H9 (cell line): ENCODE results near the gene COP1. TPM values are rescaled to one million over a fixed set of nuclear protein-coding genes. Genes with fewer than 3 reads are reported as not detected.

ENCODE experiments used
- DNase-seq: peaks from one replicate; pipeline ENCODE4 v3.0.0-alpha.2; 2017
- H2AFZ ChIP-seq: one replicate; pipeline ENCODE4 v1.6.1; 2013; ENCODE audit warnings: mild to moderate bottlenecking, low read length, control low read depth, moderate library complexity
- H2AK5ac ChIP-seq: 2 replicates; pipeline ENCODE4 v1.6.1; 2013; ENCODE audit warnings: low read length, control low read depth, mixed read lengths; ENCODE audit not compliant: insufficient read length
- H2BK120ac ChIP-seq: one replicate; pipeline ENCODE4 v1.6.1; 2013; ENCODE audit warnings: low read depth, mild to moderate bottlenecking, low read length, control low read depth, inconsistent platforms; ENCODE audit not compliant: poor library complexity, severe bottlenecking
- H2BK12ac ChIP-seq: 2 replicates; pipeline ENCODE4 v1.6.1; 2013; ENCODE audit warnings: low read length, control low read depth, mixed read lengths, low read depth; ENCODE audit not compliant: insufficient read length
- H2BK15ac ChIP-seq: 2 replicates; pipeline ENCODE4 v1.6.1; 2013; ENCODE audit warnings: low read depth, low read length, control low read depth
- H2BK20ac ChIP-seq: one replicate; pipeline ENCODE4 v1.6.1; 2013; ENCODE audit warnings: low read depth, mild to moderate bottlenecking, low read length, control low read depth, inconsistent platforms; ENCODE audit not compliant: poor library complexity, severe bottlenecking
- H2BK5ac ChIP-seq: 2 replicates; pipeline ENCODE4 v1.6.1; 2013; ENCODE audit warnings: low read length, control low read depth, mixed read lengths; ENCODE audit not compliant: insufficient read length
- H3K14ac ChIP-seq: 2 replicates; pipeline ENCODE4 v1.6.1; 2013; ENCODE audit warnings: low read length, control low read depth; ENCODE audit not compliant: insufficient read depth
- H3K18ac ChIP-seq: 2 replicates; pipeline ENCODE4 v1.6.1; 2013; ENCODE audit warnings: low read depth, mild to moderate bottlenecking, mixed read lengths, low read length, control low read depth; ENCODE audit not compliant: insufficient read length
- H3K23ac ChIP-seq: 2 replicates; pipeline ENCODE4 v1.6.1; 2013; ENCODE audit warnings: low read length, control low read depth, mixed read lengths, low read depth; ENCODE audit not compliant: insufficient read length
- H3K23me2 ChIP-seq: 2 replicates; pipeline ENCODE4 v1.6.1; 2013; ENCODE audit warnings: low read depth, mild to moderate bottlenecking, mixed read lengths, low read length, control low read depth; ENCODE audit not compliant: insufficient read length, poor library complexity, severe bottlenecking
- H3K27ac ChIP-seq: 2 replicates; pipeline ENCODE4 v1.5.1; 2013; ENCODE audit warnings: low read length, control low read depth, mixed read lengths, low read depth; ENCODE audit not compliant: insufficient read length
- H3K27me3 ChIP-seq: 2 replicates; pipeline ENCODE4 v1.6.1; 2013; ENCODE audit warnings: low read length, control low read depth, inconsistent platforms; ENCODE audit not compliant: insufficient read depth
- H3K4ac ChIP-seq: 2 replicates; pipeline ENCODE4 v1.6.1; 2013; ENCODE audit warnings: low read depth, mild to moderate bottlenecking, control low read depth, inconsistent platforms, low read length, moderate library complexity
- H3K4me1 ChIP-seq: 2 replicates; pipeline ENCODE4 v1.6.1; 2013; ENCODE audit warnings: low read length, control low read depth, inconsistent platforms; ENCODE audit not compliant: insufficient read depth
- H3K4me2 ChIP-seq: 2 replicates; pipeline ENCODE4 v1.6.1; 2013; ENCODE audit warnings: low read length, control low read depth, mixed read lengths; ENCODE audit not compliant: insufficient read length, insufficient read depth
- H3K56ac ChIP-seq: 2 replicates; pipeline ENCODE4 v1.6.1; 2013; ENCODE audit warnings: low read depth, mild to moderate bottlenecking, mixed read lengths, low read length, control low read depth; ENCODE audit not compliant: insufficient read length
- H3K79me1 ChIP-seq: 2 replicates; pipeline ENCODE4 v1.6.1; 2013; ENCODE audit warnings: low read depth, mild to moderate bottlenecking, moderate library complexity, low read length, control low read depth, inconsistent platforms; ENCODE audit not compliant: insufficient read depth, poor library complexity, severe bottlenecking
- H3K79me2 ChIP-seq: 2 replicates; pipeline ENCODE4 v1.6.1; 2013; ENCODE audit warnings: low read length, control low read depth, inconsistent platforms; ENCODE audit not compliant: insufficient read depth
- H3K9ac ChIP-seq: 2 replicates; pipeline ENCODE4 v1.6.1; 2013; ENCODE audit warnings: low read length, control low read depth, mixed read lengths; ENCODE audit not compliant: insufficient read length; ENCODE audit errors: extremely low read depth
- H3K9me3 ChIP-seq: one replicate; pipeline ENCODE4 v1.6.1; 2013; ENCODE audit warnings: low read depth, low read length, inconsistent platforms; ENCODE audit not compliant: control insufficient read depth
- H3T11ph ChIP-seq: one replicate; pipeline ENCODE4 v1.6.1; 2013; ENCODE audit warnings: mild to moderate bottlenecking, low read length, control low read depth, inconsistent platforms
- H4K20me1 ChIP-seq: one replicate; pipeline ENCODE4 v1.6.1; 2013; ENCODE audit not compliant: control insufficient read depth, insufficient read length, insufficient read depth
- H4K5ac ChIP-seq: 2 replicates; pipeline ENCODE4 v1.6.1; 2013; ENCODE audit warnings: low read depth, mild to moderate bottlenecking, mixed read lengths, low read length, control low read depth; ENCODE audit not compliant: insufficient read length
- H4K8ac ChIP-seq: replicated peaks from 2 replicates; pipeline ENCODE4 v1.6.1; 2013; ENCODE audit warnings: low read length, control low read depth, mixed read lengths, low read depth; ENCODE audit not compliant: insufficient read length
- H4K91ac ChIP-seq: 2 replicates; pipeline ENCODE4 v1.6.1; 2013; ENCODE audit warnings: low read depth, mild to moderate bottlenecking, moderate library complexity, mixed read lengths, low read length, control low read depth; ENCODE audit not compliant: insufficient read length
- H3K27ac Mint-ChIP-seq, 3 experiments: 2 replicates in 2 of 3; 3 replicates in 1 of 3; pipeline ENCODE4 v1.8.0; 2020 to 2021; ENCODE audit warnings: mixed read lengths in 3 of 3, mild to moderate bottlenecking in 1 of 3, moderate library complexity in 1 of 3
- H3K27me3 Mint-ChIP-seq: 2 replicates; pipeline ENCODE4 v1.8.0; 2021; ENCODE audit warnings: low read depth, mild to moderate bottlenecking, moderate library complexity, mixed read lengths
- H3K36me3 Mint-ChIP-seq, 3 experiments: 2 replicates in 2 of 3; 3 replicates in 1 of 3; pipeline ENCODE4 v1.8.0; 2020 to 2021; ENCODE audit warnings: low read depth in 3 of 3, mixed read lengths in 3 of 3; ENCODE audit not compliant: insufficient read depth in 1 of 3
- H3K4me1 Mint-ChIP-seq, 2 experiments: 2 replicates each; pipeline ENCODE4 v1.8.0; 2020; ENCODE audit warnings: mixed read lengths in 2 of 2
- H3K4me3 Mint-ChIP-seq, 2 experiments: 2 replicates in 1 of 2; 3 replicates in 1 of 2; pipeline ENCODE4 v1.8.0; 2020 to 2021; ENCODE audit warnings: mild to moderate bottlenecking in 2 of 2, mixed read lengths in 2 of 2, moderate library complexity in 1 of 2
- H3K9me3 Mint-ChIP-seq, 2 experiments: 2 replicates in 1 of 2; 3 replicates in 1 of 2; pipeline ENCODE4 v1.8.0; 2020; ENCODE audit warnings: mild to moderate bottlenecking in 2 of 2, mixed read lengths in 2 of 2, moderate library complexity in 1 of 2
- CTCF ChIP-seq: fragments of 200-600 bp; sonication (generic); conservative IDR thresholded peaks from 3 replicates; pipeline ENCODE4 v1.8.0; 2021; ENCODE audit warnings: antibody characterized with exemption, mild to moderate bottlenecking
- WGBS: extraction: QIAGEN DNeasy Blood & Tissue Kit; methylation state at CpG from one replicate; pipeline ENCODE4 v1.1.7; 2013; ENCODE audit warnings: missing lambda C conversion rate, low lambda C conversion rate, mixed read lengths; ENCODE audit not compliant: insufficient read length; ENCODE audit errors: extremely low coverage; 5-methylcytosine and 5-hydroxymethylcytosine counted together
- total RNA-seq: library from RNA; stranded (reverse); gene quantifications from 2 replicates; pipeline ENCODE4 v1.2.1, GENCODE V29; 2021

Gene COP1
- total RNA-seq, 1 experiment from 2014 or later, result 41.3 TPM

GRCh38 chr1:175902281-175902680 is 304.8 kb downstream of the COP1 start:
- DNase-seq, result no peak

More at GRCh38 chr1:175902281-175902680, 304.8 kb downstream of the COP1 start:
- Histone ChIP-seq H3K79me1 (no peaks in the 10 kb centered on the region), H3K14ac (no peak overlapping the region), H2AK5ac (no peak overlapping the region), H3T11ph (no peak overlapping the region), H4K5ac (no peak overlapping the region), H2BK20ac (no peak overlapping the region), H4K20me1 (no peaks in the 10 kb centered on the region), H2AFZ (no peak overlapping the region), H3K4me1 (no peaks in the 10 kb centered on the region), H3K23me2 (no peaks in the 10 kb centered on the region), H2BK15ac (no peak overlapping the region), H3K23ac (no peak overlapping the region), H4K8ac (no peak overlapping the region), H3K27me3 (peaks cover 74% of the 10 kb centered on the region), H3K56ac (no peak overlapping the region), H3K9ac (no peak overlapping the region), H3K27ac (no peak overlapping the region), H3K4me2 (no peak overlapping the region), H4K91ac (no peak overlapping the region), H2BK12ac (no peak overlapping the region), H3K18ac (no peak overlapping the region), H3K4ac (no peak overlapping the region), H2BK5ac (no peak overlapping the region), H2BK120ac (no peak overlapping the region), H3K9me3 (no peaks in the 10 kb centered on the region), H3K79me2 (no peaks in the 10 kb centered on the region)
- peaks cover 0 to 2% (median 0%) of the 10 kb centered on the region in 3 experiments; a peak in 2 of 7 replicates for H3K36me3 Mint-ChIP-seq
- peaks cover 6 to 9% of the 10 kb centered on the region in 2 experiments; a peak in 3 of 5 replicates for H3K9me3 Mint-ChIP-seq
- no peak overlapping the region for H3K4me3 Mint-ChIP-seq
- peaks cover 2 to 5% of the 10 kb centered on the region in 2 experiments; a peak in 3 of 4 replicates for H3K4me1 Mint-ChIP-seq
- no peak for TF ChIP-seq CTCF
- peaks cover 100% of the 10 kb centered on the region for H3K27me3 Mint-ChIP-seq
- H3K27ac Mint-ChIP-seq, result no peak overlapping the region
- no CpG with 5 or more reads among the region's 8 CpGs for WGBS
